CD4-positive, alpha-beta T cell treated with Interleukin-17A for 1 hour (primary cell): ENCODE results near the gene MADD.
A peak's percentile ranks its signal among the peaks of the same experiment; 100 is the strongest.

Experiments used
- DNase-seq: peaks from one replicate; pipeline ENCODE4 v3.0.0-alpha.2; 2020

The MADD gene

DNA sequence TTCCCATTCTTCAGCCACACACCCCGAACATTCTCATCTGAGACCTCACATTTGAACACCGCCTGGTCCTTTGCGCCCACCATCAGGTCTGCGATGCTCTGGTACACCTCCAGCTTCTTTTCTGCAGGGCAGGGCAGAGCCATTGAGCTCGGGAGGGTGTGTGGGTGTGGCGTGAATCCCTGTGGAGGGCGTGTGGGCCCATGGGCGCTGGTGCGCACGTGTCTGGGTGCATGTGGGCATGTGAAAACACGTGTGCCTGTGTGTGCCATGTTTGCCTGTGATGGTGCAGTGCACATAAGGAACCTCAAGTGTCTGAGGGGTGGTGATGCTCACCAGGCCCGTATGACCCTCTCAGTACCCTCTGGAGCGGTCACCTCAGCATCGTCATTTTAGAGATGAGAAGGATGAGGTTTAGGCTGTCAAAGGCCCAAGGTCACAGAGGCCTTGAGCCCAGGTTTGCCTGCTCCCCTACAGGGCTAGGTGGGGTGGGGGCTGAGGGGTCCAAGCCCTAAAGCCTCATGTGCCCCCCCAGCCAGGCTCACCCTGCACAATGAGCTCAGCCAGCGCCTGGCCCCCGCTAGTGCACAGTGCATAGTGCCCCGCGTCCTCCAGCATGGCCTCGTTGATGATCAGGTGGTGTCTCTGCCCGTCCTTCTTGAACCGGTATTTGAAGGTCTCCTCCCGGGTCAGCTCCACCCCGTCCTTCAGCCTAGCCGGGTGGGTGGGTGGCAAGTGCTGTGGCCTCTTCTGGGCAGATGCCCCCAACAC lies 72.3 kb downstream of the MADD start:
- DNase-seq, result no peak

DNA sequence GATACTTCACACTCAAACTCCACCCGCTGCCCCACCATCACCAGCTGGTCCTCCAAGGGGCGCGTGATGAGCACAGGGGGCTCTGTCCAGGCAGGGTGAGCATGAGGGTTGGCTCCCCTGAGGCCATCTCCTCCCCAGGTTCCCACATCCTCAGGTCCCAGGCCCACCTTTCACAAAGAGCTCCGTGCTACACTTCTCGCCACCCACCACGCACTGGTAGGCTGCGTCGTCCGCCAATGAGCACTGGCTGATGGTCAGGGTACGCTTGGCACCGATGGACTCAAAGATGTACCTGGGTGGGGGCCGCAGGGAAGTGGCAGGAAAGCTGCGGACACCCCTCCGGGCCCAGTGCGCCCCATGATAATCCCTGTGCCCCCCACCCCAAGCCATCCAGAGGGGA lies 72.9 kb downstream of the MADD start:
- DNase-seq, result no peak

DNA sequence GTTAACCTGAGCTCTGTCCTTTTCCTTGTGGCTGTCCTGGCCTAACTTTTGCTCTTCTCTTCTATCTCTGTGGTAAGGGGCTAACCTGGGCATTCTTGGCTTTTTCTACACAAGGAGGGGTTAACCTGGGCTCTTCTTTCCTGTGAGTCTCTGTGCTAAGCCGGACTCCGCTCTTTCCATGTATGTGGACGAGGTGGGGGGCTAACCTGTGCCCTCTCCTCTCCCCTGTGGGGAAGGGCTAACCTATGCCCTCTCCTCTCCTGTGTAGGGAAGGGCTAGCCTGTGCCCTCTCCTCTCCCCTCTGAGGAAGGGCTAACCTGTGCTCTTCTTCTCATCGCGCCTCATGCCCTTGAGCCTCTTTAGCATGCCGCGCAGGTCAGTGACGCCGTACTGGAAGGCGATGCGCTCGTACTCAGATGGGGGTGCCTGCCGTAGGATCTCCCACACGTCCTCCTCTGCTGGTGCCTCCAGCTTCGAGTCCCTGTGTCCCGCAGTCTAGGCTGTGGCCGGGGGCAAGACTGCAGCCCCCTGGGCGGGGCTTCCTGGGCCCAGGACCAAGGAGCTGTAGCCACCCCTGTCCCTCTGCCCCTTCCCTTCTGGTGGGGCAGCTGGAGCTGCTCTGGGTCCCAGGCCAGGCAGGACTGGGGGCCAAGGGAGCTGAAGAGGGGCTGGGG lies 76.1 kb downstream of the MADD start:
- no peak for DNase-seq

DNA sequence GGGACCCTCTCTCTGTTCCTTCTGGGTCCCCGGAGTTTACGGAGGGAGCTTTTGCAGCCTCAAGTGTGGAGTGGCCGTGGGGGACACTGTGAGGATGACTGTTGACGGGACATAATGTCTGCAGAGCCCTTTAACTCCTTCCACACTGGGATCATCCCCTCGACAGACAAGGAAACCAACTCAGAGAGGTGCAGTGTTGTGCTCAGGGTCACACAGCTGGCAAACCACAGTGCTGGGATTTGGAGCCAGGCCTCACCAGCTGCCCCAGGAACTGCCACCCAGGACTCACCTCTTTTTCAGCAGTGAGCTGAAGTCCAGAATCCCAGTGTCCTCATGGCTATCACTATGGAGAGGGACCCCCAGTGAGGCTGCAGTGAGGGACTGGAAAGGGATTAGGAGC lies 77.2 kb downstream of the MADD start:
- DNase-seq, result no peak

DNA sequence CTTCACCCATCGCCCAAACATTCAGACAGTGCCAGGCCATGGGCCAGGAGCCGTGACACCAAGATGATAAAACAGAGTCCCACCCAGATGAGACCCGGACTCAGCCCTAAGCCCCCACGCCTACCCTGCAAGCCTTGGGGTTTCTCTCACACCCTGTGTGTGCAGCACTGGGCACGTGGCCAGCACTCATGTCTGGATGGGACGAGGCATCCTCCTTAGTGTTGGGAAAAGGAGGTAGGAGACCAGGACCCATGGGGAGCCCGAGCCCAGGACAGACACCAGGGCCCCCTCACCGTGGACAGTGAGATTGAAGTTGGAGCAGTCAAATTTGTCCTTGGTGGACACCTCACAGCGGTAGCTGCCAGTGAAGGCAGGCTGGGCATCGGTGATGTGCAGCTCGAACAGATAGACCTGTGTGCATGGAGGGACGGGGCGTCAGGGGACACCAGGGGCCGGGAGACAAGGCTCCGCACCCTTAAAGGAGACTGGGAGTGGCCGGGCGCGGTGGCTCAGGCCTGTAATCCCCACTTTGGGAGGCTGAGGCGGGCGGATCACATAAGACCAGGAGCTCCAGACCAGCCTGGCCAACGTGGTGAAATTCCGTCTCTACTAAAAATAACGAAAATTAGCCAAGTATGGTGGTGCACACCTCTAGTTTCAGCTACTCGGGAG lies 78.3 kb downstream of the MADD start:
- no peak for DNase-seq

DNA sequence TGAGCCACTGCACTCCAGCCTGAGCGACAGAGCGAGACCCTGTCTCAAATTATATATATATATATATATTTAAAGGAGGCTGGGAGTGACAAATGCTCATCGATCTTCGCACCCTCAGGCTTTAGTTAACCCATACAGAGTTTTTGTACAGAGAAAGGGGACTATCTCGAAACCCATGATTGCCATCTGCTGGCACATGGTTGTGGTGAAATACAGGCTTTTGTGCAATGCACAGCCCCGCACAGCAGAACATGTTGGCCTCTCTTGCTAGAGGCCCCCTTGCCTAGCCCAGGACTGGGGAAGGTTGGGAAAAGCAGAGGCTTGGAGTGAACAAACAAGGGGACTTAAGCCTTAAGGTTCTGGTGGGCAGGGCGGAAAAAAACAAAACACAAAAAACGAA lies 78.9 kb downstream of the MADD start:
- peak; percentile 11 for DNase-seq

DNA sequence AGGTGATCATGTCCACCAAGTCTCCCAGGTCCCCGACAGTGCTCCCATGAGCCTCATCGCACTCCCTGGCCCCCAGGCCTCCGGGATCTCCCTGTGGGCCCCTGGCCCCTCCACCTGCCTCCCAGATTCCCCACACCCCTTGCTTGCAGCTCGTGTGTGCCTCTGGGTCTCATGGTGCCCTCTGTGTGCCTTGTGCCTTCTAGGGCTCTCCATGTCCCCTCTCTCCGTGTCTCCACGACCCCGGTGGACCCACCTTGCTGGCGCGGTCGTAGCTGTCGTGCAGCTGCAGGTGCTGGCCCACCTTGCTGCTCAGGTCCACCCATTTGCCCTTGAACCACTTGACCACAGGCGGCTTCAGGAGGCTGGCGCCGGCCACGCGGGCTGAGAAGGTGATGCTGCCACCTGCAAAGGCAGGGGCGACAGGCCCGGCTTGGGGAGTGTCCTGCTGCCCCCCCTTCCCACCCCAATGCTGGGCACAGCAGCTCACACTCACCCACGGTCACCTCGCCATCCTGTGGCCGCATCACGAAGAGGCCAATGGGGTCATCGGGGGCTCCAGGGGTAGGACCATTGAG lies 79.7 kb downstream of the MADD start:
- DNase-seq, result no peak

DNA sequence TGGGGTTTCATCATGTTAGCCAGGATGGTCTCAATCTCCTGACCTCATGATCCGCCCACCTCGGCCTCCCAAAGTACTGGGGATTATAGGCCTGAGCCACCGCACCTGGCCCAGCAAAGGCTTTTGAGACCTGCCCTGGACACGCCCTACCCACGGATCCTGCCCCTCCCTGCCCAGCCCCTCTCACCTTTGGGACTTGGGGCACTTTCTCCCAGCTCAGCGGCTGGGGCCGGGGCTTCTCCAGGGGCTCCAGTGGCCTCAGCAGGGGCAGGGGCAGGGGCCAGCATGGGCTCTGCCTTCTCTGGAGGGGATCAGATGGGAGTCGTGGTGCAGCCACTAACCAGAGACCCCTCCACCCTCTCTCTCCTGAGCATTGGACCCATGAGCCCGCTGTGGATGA lies 80.4 kb downstream of the MADD start:
- DNase-seq, result no peak

DNA sequence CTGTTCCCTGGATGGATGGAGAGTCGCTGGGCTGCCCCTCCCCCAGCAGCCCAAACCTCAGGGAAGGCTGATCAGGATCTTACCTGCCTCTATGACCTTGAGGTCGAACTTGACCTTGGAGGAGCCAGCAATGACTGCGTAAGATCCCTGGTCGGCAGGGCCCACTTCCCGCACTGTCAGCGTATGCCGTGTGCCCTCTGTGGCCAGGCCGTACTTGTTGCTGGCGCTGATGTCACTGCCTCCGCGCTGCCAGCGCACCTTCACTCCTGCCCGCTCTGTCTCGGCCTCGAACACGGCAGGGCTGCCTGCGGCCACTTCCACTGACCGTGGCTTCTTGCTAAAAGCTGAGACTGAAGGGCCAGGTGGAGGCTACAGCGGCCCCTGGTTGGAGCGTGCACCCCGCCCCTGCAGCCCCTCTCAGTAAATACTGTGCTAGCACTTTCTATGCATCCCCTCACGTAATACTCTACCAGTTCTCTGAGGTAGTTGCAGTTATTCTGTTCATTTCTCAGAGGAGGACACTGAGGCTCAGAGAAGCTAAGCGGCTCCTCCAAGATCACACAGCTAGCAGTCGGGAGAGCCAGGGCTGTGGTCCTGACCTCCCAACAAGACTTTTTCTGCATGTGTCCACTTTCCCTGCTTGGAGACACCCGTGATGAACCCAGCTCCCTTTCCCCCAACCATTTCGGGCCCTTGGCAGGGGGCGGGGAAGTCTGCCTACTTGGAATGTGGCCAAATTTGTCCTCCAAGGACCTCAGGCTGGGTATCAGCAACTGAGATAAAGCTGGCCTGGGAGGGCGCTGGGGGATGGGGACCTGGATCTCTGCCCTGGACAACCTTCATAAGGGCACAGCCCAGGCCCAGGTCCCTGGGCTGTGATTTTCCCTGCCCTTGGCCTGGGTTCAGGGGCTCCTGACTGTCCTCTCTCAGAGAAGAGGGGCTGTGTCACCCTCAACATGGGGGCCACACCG lies 81.5 kb downstream of the MADD start:
- no peak for DNase-seq

DNA sequence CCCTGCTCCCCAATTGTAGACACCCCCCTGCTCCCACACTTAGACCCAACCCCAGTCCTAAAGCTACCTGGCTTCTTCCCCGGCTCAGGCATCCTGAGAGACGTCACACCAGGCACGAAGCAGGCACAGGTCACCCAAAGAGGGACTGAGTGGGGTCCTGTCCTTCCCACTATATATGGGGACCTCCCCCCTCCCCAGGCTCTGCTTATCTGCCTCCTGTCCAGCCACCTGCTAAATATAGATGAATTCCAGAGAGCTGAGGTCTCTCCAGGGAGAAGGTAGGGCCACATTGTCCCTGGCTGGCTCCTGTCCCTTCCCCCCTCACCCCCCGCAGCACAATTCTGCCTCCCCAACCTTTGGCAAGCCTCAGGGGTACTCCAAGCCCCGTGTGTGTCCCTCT lies 82.6 kb downstream of the MADD start, which contains the start of gene MYBPC3:
Gene MYBPC3, minus strand, starts transcription at position 147 of the 400 bp plus-strand sequence. Its CDS starts 55 bp downstream, at position 92.
- no peak for DNase-seq

DNA sequence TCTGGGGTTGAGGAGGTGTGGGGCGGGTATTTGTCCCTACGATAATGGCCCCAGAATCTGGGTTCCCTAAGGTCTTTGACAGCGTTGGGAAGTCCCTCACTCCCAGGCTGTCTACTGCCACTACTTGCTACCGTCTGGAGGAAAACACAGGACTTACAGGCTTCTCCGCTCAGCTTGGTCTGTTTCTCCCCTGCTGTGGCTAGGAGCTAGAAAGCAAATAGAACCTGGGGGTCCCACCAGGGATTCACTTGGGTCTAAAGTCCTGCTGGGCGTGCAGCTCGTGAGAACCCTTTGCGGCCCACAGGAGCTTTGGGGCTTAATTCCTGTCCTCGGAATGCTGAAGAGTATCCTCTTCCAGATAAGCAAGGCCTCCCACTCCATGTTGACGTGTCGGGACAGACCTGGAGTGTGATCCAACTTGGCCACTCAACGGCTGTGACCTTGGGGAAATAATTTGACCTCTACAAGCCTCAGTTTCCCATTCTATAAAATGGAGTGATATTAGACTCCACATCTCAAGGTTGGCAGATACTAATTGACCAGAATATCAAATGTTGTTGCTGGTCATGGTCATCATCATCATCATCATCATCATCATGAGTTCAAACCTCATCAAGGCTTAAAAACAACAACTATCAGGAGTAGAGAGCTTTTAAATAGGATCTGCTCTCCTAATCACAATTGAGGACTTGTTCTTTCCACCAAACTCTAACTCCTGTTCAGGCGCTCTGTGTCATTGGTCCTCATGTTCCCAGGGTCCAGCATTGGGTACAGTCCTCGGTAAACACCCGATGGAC lies 84.2 kb downstream of the MADD start:
- DNase-seq, result no peak

DNA sequence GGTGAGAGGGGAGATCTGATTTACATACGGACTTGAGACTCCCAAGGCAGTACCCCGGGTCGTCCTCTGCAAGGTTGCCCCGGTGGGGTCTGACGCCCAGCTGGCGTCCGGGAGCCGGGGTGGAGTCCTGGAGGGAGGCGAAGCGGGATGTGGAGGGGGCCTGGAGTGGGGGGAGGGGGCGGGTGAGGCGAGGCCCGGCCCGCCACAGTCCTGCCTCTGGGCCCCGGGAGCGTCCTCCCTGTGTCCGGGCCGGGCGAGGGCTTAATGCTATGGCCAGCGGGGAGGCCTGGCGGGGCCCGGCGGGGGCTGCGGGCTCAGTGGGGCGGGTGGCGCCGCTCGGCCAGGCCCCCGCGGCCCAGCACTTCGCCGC lies 85.0 kb downstream of the MADD start:
- DNase-seq, result no peak

DNA sequence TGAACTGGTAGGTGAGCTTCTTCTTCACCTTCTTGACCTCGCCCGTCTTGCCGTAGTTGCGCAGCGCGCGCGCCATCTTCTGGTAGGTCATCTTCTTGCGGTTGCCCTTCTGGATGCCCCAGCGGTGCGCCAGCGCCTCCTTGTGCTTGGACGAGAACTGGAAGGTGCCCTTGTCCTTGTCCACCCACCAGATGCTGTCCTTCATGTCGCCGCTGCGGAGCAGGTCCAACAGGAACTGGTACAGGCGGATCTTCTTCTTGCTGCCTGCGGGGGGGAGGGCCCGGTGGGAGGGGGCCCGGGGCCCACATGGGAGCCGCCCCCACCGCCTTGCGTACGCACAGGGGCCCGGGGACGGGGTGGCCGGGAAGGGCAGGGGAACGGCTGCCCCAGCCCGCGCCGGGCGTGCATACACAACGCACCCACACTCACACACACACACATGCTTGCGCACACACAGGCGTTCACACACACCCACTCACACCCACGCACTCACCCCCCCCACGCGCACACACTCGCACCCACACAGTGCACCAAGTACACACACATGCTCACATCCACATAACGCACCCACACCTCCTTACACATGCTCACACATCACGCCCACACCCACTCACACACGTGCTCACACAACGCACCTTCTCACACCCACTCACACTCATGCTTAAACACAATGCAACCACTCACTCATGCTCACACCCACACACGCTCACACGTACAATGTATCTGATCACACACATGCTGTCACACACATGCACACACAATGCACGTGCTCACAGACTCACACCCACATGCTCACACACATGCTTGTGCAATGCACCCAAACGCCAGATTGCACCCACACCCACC lies 85.6 kb downstream of the MADD start:
- no peak for DNase-seq

DNA sequence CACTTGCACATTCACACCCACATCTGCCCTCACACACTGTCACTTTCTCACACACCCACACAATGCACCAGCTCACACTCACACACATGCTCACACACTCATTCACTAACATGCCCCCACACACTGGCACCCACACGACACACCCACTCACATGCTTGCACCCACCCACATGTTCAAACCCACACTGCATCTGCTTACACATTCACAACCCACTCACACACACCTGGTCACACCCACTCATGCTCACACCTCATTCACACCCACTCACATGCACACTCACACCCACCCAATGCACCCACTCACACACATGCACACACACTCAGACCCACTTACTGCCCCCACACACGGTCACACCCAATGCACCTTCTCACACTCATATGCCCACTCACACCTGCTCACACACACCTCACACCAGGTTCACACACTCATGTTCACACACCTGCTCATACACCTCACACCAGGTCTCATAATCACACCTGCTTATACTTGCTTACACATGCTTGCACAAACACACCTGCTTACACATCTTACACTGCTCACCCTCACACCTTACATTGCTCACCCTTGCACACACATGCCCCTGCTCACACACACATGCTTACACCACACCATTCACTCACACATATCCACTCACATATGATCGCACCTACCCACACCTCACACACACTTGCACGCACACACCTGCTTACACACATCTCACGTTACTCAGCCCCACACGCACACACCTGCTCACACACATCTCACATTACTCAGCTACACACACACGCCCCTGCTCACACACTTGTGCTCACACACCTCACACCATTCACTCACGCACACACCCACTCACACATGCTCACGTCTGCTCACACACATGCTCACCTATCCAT lies 86.4 kb downstream of the MADD start:
- no peak for DNase-seq

DNA sequence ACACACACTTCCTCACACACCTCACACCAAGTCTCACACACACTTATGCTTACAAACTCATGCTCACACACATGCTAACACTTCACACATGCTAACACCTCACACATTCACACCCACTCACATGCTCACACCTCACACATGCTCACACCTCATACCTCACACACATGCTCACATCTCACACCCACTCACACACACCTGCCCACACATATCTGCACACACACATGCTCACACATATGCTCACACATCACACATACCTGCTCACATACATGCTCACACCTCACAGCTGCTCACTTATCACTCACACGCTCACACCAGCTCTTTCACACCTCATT lies 87.0 kb downstream of the MADD start:
- no peak for DNase-seq

DNA sequence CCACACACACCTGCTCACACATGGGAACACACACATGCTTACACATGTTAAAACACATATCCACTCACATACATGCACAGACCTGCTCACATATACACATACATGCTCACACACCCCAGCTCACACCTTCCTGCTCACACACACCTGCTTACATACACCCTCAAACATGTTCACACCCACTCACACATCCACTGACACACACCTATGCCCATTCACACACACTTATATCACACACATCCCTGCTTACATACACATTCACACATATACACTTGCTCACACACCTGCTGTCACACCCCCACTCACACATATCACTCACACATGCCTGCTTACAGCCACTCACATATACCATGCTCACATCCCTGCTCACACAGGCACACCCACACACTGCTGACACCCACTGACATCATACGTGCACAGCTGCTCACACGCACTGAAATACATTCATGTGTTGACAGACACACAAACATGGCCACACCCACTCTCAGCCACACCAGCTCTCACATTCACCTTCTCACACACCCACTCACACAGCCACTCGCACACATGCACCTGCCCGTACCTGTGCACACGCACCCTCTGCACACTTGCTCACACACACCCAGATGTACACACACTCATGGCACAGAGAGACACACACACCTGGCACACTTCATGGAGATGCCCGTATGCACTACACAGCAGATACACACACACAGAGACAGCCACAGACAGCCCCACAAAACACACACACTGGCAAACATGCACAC lies 88.2 kb downstream of the MADD start:
- DNase-seq, result no peak

DNA sequence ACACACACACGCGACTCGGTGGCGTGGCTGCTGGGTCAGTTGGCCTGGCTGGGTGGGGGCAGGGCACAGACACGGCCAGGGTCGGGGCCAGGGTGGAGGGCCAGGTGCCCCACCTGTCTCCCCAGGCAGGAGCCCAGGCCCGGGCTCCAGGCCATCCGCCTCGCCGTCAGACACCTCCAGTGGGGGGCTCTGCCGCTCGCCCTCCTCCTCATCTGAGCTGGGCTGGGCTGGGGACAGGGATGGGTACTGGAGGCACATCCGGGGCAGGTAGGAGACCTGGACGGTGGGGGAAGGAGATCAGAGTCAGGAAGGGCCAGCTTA lies 88.8 kb downstream of the MADD start:
- no peak for DNase-seq

DNA sequence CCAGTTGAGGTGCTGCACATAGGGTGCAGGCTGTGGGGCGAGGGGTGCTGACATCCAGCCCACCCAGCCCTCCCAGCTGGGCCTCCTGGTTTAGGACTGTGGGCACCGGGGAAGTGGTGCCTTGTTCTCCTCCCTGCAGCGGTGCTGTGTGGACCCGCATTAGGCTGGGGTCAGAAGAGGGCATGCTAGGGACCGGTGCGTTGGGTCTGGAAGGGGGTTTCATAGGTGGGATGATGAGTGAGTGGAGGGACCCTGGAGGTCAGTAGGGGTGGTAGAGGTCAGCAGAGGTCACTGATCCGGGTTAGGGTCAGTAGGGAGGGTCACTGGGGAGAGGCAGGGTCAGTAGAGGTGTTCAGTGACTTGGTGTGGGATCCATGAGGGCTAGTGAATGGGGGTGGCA lies 89.2 kb downstream of the MADD start:
- DNase-seq, result no peak

DNA sequence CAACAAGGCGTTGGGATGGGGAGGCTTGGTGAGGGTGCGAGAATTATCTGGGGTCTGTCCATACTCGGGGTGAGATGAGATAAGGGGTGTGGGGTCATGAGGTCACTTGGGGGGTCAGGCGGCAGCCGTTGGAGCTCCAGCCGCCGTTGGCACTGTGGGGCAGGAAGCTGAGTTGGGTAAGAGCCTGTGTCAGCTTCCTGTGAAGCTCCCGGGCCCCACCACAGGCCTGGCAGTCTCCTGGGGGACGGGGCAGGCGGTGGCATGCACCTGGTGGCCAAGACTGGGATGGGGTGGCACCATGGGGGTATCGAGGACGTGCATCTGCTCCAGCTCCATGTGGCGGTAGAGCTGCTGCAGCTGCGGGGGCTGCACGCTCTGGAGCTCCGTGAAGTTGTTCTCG lies 89.7 kb downstream of the MADD start:
- DNase-seq, result no peak
